Amygdala (tissue), 56 donors: ENCODE measurements around the gene PTPRN2.
A peak's percentile ranks its signal among the peaks of the same experiment; 100 is the strongest.
"Not testable (repeated sequence)": the region's sequence is repeated elsewhere in the genome, so short reads cannot be mapped to it uniquely, and the experiment has no call there.

Experiments used
- DNase-seq, 56 donors: peaks; one replicate each; lab custom pipeline; 2025; lab: John Stamatoyannopoulos, UW

The PTPRN2 gene

GRCh38 chr7:158348039-158348438 is 239.6 kb downstream of the PTPRN2 start:
- DNase-seq = not testable (repeated sequence)

GRCh38 chr7:158345731-158346130 is 241.9 kb downstream of the PTPRN2 start:
- no peak for DNase-seq

GRCh38 chr7:158344706-158345300 is 242.8 kb downstream of the PTPRN2 start:
- DNase-seq = no peak

- DNase-seq = no peak
Observed at GRCh38 chr7:158343936-158344455, 243.6 kb downstream of the PTPRN2 start.

- peak in 1 of 56 donors; percentile 15 for DNase-seq
Observed at GRCh38 chr7:158343526-158343925, 244.1 kb downstream of the PTPRN2 start.

- peak in 1 of 56 donors; percentile 72 for DNase-seq
Observed at GRCh38 chr7:158341097-158341496, 246.5 kb downstream of the PTPRN2 start.

- peak in 1 of 56 donors; percentile 50 for DNase-seq
Observed at GRCh38 chr7:158336952-158337351, 250.7 kb downstream of the PTPRN2 start.

GRCh38 chr7:158332516-158332915 is 255.1 kb downstream of the PTPRN2 start:
- not testable (repeated sequence) for DNase-seq

- DNase-seq = not testable (repeated sequence)
Observed at GRCh38 chr7:158331826-158332450, 255.7 kb downstream of the PTPRN2 start.

GRCh38 chr7:158329686-158330085 is 257.9 kb downstream of the PTPRN2 start:
- no peak for DNase-seq

GRCh38 chr7:158329014-158329610 is 258.5 kb downstream of the PTPRN2 start:
- DNase-seq = no peak

GRCh38 chr7:158328376-158329013 is 259.1 kb downstream of the PTPRN2 start:
- no peak for DNase-seq

- no peak for DNase-seq
Observed at GRCh38 chr7:158327571-158328180, 259.9 kb downstream of the PTPRN2 start.

GRCh38 chr7:158327012-158327411 is 260.6 kb downstream of the PTPRN2 start:
- DNase-seq = no peak

- DNase-seq = peak in 23 of 56 donors; percentile 12 to 64 (median 45)
Observed at GRCh38 chr7:158325530-158326381, 261.9 kb downstream of the PTPRN2 start.

GRCh38 chr7:158324397-158325360 is 262.9 kb downstream of the PTPRN2 start:
- no peak for DNase-seq

- DNase-seq = no peak
Observed at GRCh38 chr7:158323741-158324396, 263.8 kb downstream of the PTPRN2 start.
